Measurements from ENCODE around the gene ZNF593OS. TPM values are rescaled to one million over a fixed set of nuclear protein-coding genes. Genes with fewer than 3 reads are reported as not detected.

The ZNF593OS gene
- total and polyA plus RNA-seq, 8 donors, result 0.35 to 0.68 TPM; not detected in 6

GRCh38 chr1:26180010-26180506 is 8.4 kb upstream of the ZNF593OS start:
- intact Hi-C loops (cut with DNase I), result no loop called here
- Histone ChIP-seq H3K4me1 (peaks cover 5 to 8% (median 6%) of the 10 kb centered on the region in 3 donors), H3K9me3 (no peaks in the 10 kb centered on the region), H3K4me3 (no peak overlapping the region), H3K36me3 (peaks cover 0 to 29% (median 0%) of the 10 kb centered on the region in 3 donors), H3K27me3 (no peaks in the 10 kb centered on the region), H3K27ac (no peak overlapping the region)
- FAIRE-seq, result no peak
- 88 to 90% methylated on average over 4 of the region's 4 CpGs for WGBS, 2 donors
- TF ChIP-seq CTCF (IDR thresholded peaks at IDR 0.05), result no peak
- DNase-seq, result no peak
- no peak for ATAC-seq

- ATAC-seq, result peak; percentile 98 to 99 (median 98)
- H3K36me3 ChIP-seq, result peaks cover 0 to 13% (median 0%) of the 10 kb centered on the region in 3 donors
- H3K4me3 ChIP-seq, result peak within 1 kb of the TSS; percentile 40 to 52 (median 46)
- no peak for TF ChIP-seq CTCF (IDR thresholded peaks at IDR 0.05)
- H3K27ac ChIP-seq, result peak within 1 kb of the TSS; percentile 60 to 71 (median 70)
- H3K4me1 ChIP-seq, result peaks cover 5 to 8% (median 6%) of the 10 kb centered on the region in 3 donors
- DNase-seq, result peak; percentile 82 to 96 (median 87)
- H3K9me3 ChIP-seq, result no peaks in the 10 kb centered on the region
- 11 to 13% methylated on average over 21 of the region's 21 CpGs for WGBS, 2 donors
- no peaks in the 10 kb centered on the region for H3K27me3 ChIP-seq
- no peak for FAIRE-seq
- intact Hi-C loops (cut with DNase I), result loop anchor here in 1 of 3 donors (10.0 kb wide), 1 partner anchor 58 kb away; the partner anchor contains the start of gene CEP85
Observed at GRCh38 chr1:26177182-26177684, 5.6 kb upstream of the ZNF593OS start, which contains the start of gene CNKSR1. TSS of gene CNKSR1 (plus strand) at chr1:26177491. CDS start at chr1:26177548, 57 bp downstream.

- H3K27ac ChIP-seq, result no peak overlapping the region
- H3K27me3 ChIP-seq, result no peaks in the 10 kb centered on the region
- no peak overlapping the region for H3K4me3 ChIP-seq
- 92 to 94% methylated on average over 8 of the region's 8 CpGs for WGBS, 2 donors
- intact Hi-C loops (cut with DNase I), result loop anchor here in 1 of 3 donors (10.0 kb wide), 1 partner anchor 59 kb away; the partner anchor contains the start of gene CEP85
- ATAC-seq, result no peak
- TF ChIP-seq CTCF (IDR thresholded peaks at IDR 0.05), result no peak
- H3K4me1 ChIP-seq, result peaks cover 8 to 13% (median 12%) of the 10 kb centered on the region in 3 donors
- H3K9me3 ChIP-seq, result no peaks in the 10 kb centered on the region
- peaks cover 0 to under 1% (median 0%) of the 10 kb centered on the region in 3 donors for H3K36me3 ChIP-seq
- no peak for FAIRE-seq
- DNase-seq, result no peak
Observed at GRCh38 chr1:26175346-26175745, 3.7 kb upstream of the ZNF593OS start.

DNA sequence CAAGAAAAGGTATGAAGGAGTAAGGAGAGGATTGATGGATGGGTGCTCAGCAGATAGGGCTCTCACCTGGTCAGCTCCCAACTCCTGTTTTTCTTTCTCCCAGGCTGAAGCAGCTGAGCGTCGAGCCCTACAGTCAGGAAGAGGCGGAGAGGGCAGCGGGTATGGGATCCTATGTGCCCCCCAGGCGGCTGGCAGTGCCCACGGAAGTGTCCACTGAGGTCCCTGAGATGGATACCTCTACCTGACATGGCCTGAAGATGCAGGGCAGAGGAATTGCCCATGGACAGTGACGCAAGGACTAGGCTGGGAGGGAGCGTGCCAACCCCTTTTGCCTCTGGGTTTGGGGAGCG is 1.2 kb downstream of the ZNF593OS start:
- TF ChIP-seq CTCF (IDR thresholded peaks at IDR 0.05), result no peak
- no peaks in the 10 kb centered on the region for H3K36me3 ChIP-seq
- no peak overlapping the region for H3K27ac ChIP-seq
- intact Hi-C loops (cut with DNase I), result loop anchor here in 1 of 3 donors (10.0 kb wide), 1 partner anchor 64 kb away; the partner anchor contains the start of gene CEP85
- H3K27me3 ChIP-seq, result no peaks in the 10 kb centered on the region
- no peaks in the 10 kb centered on the region for H3K9me3 ChIP-seq
- H3K4me3 ChIP-seq, result peak overlapping the region; percentile 63 to 98 (median 94)
- H3K4me1 ChIP-seq, result peaks cover 0 to 9% (median 9%) of the 10 kb centered on the region in 3 donors
- FAIRE-seq (no peak), ATAC-seq (peak; percentile 11 to 50 (median 22)), DNase-seq (peak in 1 of 6 donors; percentile 33)
- WGBS, 2 donors, result 51 to 57% methylated on average over 9 of the region's 9 CpGs

Measured in pancreas (tissue), 10 donors.